Uterus (tissue), 2 donors: ENCODE measurements around the gene EPS15.

Experiments used
- POLR2A ChIP-seq, 2 donors: fragments of 450-650 bp; IDR thresholded peaks; one replicate each; pipeline ENCODE4 v1.6.1; 2016; ENCODE audit warnings: antibody characterized with exemption in 2 of 2, mild to moderate bottlenecking in 1 of 2, moderate library complexity in 1 of 2
- TF ChIP-seq, protein P1 (sequence below), 4 experiments: fragments of 200-600 bp in 2 of 4; fragments of 450-650 bp in 2 of 4; sonication (generic) in 2 of 4; IDR thresholded peaks; one replicate each; pipeline ENCODE4 v1.5.1; 2016 to 2019; ENCODE audit warnings: antibody characterized with exemption in 4 of 4, mild to moderate bottlenecking in 2 of 4, moderate library complexity in 1 of 4

DNA sequence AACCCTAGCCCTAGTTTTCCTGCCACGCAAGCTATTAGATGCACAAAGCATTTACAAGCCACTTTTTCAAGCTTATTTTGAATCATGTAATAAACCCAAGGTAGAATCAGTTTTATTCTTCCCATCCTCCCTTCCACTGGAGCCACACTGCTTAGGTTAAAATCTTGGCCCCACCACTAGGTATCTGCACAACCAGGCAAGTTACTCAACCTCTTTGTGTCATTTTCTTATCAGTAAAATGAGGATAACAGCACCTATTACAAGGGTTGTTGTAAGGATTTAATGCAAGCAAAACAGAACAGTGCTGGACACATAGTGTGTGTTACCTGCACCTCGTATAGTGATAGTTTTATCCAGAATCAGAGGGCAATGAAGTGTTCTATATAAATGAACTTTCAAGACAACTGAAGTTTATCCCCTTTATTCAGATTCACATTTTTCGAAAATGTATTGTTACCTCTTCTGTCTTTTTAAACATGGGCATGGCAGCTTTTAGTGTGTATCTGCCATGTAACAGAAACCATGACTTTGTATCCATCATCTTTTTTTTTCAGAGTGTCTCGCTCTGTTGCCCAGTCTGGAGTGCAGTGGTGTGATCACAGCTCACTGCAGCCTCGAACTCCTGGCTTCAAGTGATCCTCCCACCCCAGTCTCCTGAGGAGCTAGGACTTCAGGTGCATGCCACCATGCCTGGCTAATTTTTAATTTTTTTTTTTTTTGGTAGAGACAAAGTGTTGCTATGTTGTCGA is 171.5 kb downstream of the EPS15 start:
- TF ChIP-seq, protein P1, sequence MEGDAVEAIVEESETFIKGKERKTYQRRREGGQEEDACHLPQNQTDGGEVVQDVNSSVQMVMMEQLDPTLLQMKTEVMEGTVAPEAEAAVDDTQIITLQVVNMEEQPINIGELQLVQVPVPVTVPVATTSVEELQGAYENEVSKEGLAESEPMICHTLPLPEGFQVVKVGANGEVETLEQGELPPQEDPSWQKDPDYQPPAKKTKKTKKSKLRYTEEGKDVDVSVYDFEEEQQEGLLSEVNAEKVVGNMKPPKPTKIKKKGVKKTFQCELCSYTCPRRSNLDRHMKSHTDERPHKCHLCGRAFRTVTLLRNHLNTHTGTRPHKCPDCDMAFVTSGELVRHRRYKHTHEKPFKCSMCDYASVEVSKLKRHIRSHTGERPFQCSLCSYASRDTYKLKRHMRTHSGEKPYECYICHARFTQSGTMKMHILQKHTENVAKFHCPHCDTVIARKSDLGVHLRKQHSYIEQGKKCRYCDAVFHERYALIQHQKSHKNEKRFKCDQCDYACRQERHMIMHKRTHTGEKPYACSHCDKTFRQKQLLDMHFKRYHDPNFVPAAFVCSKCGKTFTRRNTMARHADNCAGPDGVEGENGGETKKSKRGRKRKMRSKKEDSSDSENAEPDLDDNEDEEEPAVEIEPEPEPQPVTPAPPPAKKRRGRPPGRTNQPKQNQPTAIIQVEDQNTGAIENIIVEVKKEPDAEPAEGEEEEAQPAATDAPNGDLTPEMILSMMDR (IDR thresholded peaks at IDR 0.05) = no peak
- no peak for TF ChIP-seq POLR2A (IDR thresholded peaks at IDR 0.05)
